ENCODE data around the gene TAAR6. TPM values are rescaled to one million over a fixed set of nuclear protein-coding genes. Genes with fewer than 3 reads are reported as not detected.

TAAR6 gene
- total and polyA plus RNA-seq, 10 donors: not detected

- no peaks in the 10 kb centered on the region for H3K9me3 ChIP-seq
- intact Hi-C loops (cut with DNase I; ENCODE audit: low total_unique reads): no loop called here
- H3K4me3 ChIP-seq: no peak overlapping the region
- no peak overlapping the region for H3K27ac ChIP-seq
- no peaks in the 10 kb centered on the region for H3K36me3 ChIP-seq
- H3K27me3 ChIP-seq (replicated peaks in 1 of 7): no peaks in the 10 kb centered on the region
- no peak for DNase-seq
- 84 to 94% (median 89%) methylated on average over 2 of the region's 2 CpGs for WGBS, 5 donors
- TF ChIP-seq POLR2A (IDR thresholded peaks at IDR 0.05): no peak
- TF ChIP-seq CTCF (IDR thresholded peaks at IDR 0.05 in 8 of 11, conservative IDR thresholded peaks at IDR 0.05 in 3 of 11): no peak
- TF ChIP-seq POLR2AphosphoS5 (IDR thresholded peaks at IDR 0.05): no peak
- peaks cover 0 to 14% (median 0%) of the 10 kb centered on the region in 6 donors for H3K4me1 ChIP-seq
These were observed 41.5 kb downstream of the TAAR6 start for GRCh38 chr6:132611616-132612015.

GRCh38 chr6:132612449-132613108, 42.5 kb downstream of the TAAR6 start:
- 50 to 71% (median 64%) methylated on average over 4 of the region's 4 CpGs for WGBS, 5 donors
- DNase-seq: no peak

GRCh38 chr6:132614554-132614953, 44.4 kb downstream of the TAAR6 start:
- intact Hi-C loops (cut with DNase I; ENCODE audit: low total_unique reads): no loop called here
- H3K9me3 ChIP-seq: no peaks in the 10 kb centered on the region
- no peak for TF ChIP-seq POLR2AphosphoS5 (IDR thresholded peaks at IDR 0.05)
- TF ChIP-seq CTCF (IDR thresholded peaks at IDR 0.05 in 8 of 11, conservative IDR thresholded peaks at IDR 0.05 in 3 of 11): no peak
- H3K27me3 ChIP-seq (replicated peaks in 1 of 7): no peaks in the 10 kb centered on the region
- 45 to 73% (median 71%) methylated on average over 5 to 7 of the region's 7 CpGs for WGBS, 5 donors
- peak overlapping the region in 2 of 8 donors; percentile 22 to 27 for H3K27ac ChIP-seq
- no peaks in the 10 kb centered on the region for H3K36me3 ChIP-seq
- DNase-seq: no peak
- peaks cover 0 to 14% (median 0%) of the 10 kb centered on the region in 6 donors for H3K4me1 ChIP-seq
- H3K4me3 ChIP-seq: peak overlapping the region in 5 of 8 donors; percentile 3 to 54 (median 13)

More at GRCh38 chr6:132612449-132613108, 42.5 kb downstream of the TAAR6 start:
- Histone ChIP-seq H3K27ac (no peak overlapping the region), H3K36me3 (no peaks in the 10 kb centered on the region), H3K9me3 (no peaks in the 10 kb centered on the region), H3K27me3 (replicated peaks in 1 of 7) (no peaks in the 10 kb centered on the region), H3K4me1 (peaks cover 0 to 14% (median 0%) of the 10 kb centered on the region in 6 donors), H3K4me3 (no peak overlapping the region)
- intact Hi-C loops (cut with DNase I; ENCODE audit: low total_unique reads): no loop called here
- TF ChIP-seq POLR2AphosphoS5 (IDR thresholded peaks at IDR 0.05) (no peak), CTCF (IDR thresholded peaks at IDR 0.05 in 8 of 11, conservative IDR thresholded peaks at IDR 0.05 in 3 of 11) (no peak), POLR2A (IDR thresholded peaks at IDR 0.05) (no peak)

- Histone ChIP-seq H3K27ac (no peak overlapping the region), H3K4me3 (no peak overlapping the region), H3K27me3 (replicated peaks in 1 of 7) (no peaks in the 10 kb centered on the region), H3K9me3 (no peaks in the 10 kb centered on the region), H3K4me1 (peaks cover 0 to 14% (median 0%) of the 10 kb centered on the region in 6 donors), H3K36me3 (no peaks in the 10 kb centered on the region)
- intact Hi-C loops (cut with DNase I; ENCODE audit: low total_unique reads): no loop called here
- WGBS, 5 donors: 24 to 38% (median 31%) methylated on average over 1 of the region's 1 CpG
- TF ChIP-seq POLR2A (IDR thresholded peaks at IDR 0.05): no peak
- TF ChIP-seq CTCF (IDR thresholded peaks at IDR 0.05 in 8 of 11, conservative IDR thresholded peaks at IDR 0.05 in 3 of 11): no peak
- no peak for TF ChIP-seq POLR2AphosphoS5 (IDR thresholded peaks at IDR 0.05)
- no peak for DNase-seq
These were observed 46.6 kb downstream of the TAAR6 start for GRCh38 chr6:132616677-132617076.

Small RNA genes within 50 kb of the gene (small RNA-seq; reads per million reads assigned to genes)
- 0 reads per million in 4 donors for gene TAAR7P

Other genes with a start within 250 kb of the TAAR6 start
- 10 to 100 TPM in 1 of 7 donors, 1 to 10 TPM in 6; 4.3 to 10.2 (median 6.3) TPM for gene MOXD1, start 168.8 kb upstream of the TAAR6 start, total RNA-seq
- 1 to 10 TPM; 2.9 to 7.6 (median 4.6) TPM for gene MOXD1, start 168.8 kb upstream of the TAAR6 start, polyA plus RNA-seq
- 100 to 1,000 TPM in 3 of 7 donors, 10 to 100 TPM in 4; 70.7 to 114 (median 87.9) TPM for gene STX7, start 57.2 kb upstream of the TAAR6 start, total RNA-seq
- 10 to 100 TPM; 14.4 to 28.5 (median 25.2) TPM for gene STX7, start 57.2 kb upstream of the TAAR6 start, polyA plus RNA-seq
- not detected for gene TAAR9, start 32.0 kb upstream of the TAAR6 start, total RNA-seq
- gene TAAR9, start 32.0 kb upstream of the TAAR6 start, polyA plus RNA-seq: not detected
- not detected for gene TAAR8, start 17.6 kb upstream of the TAAR6 start, total RNA-seq
- gene TAAR8, start 17.6 kb upstream of the TAAR6 start, polyA plus RNA-seq: not detected
- not detected for gene TAAR5, start 19.4 kb downstream of the TAAR6 start, total RNA-seq
- gene TAAR5, start 19.4 kb downstream of the TAAR6 start, polyA plus RNA-seq: under 1 TPM in 1 of 3 donors, not detected in 2; 0.10 TPM
- not detected for gene TAAR2, start 54.0 kb downstream of the TAAR6 start, total RNA-seq
- not detected for gene TAAR2, start 54.0 kb downstream of the TAAR6 start, polyA plus RNA-seq
- under 1 TPM in 1 of 7 donors, not detected in 6; 0.37 TPM for gene TAAR1, start 88.9 kb downstream of the TAAR6 start, total RNA-seq
- gene TAAR1, start 88.9 kb downstream of the TAAR6 start, polyA plus RNA-seq: not detected
- gene VNN1, start 143.7 kb downstream of the TAAR6 start, total RNA-seq: 10 to 100 TPM in 4 of 7 donors, 1 to 10 TPM in 3; 3.1 to 44.2 (median 11.2) TPM
- 1 to 10 TPM; 2.3 to 5.5 (median 2.9) TPM for gene VNN1, start 143.7 kb downstream of the TAAR6 start, polyA plus RNA-seq
- gene VNN2, start 187.6 kb downstream of the TAAR6 start, total RNA-seq: 100 to 1,000 TPM in 5 of 7 donors, 10 to 100 TPM in 2; 65.9 to 349 (median 173) TPM
- 10 to 100 TPM; 15.4 to 37.1 (median 26.0) TPM for gene VNN2, start 187.6 kb downstream of the TAAR6 start, polyA plus RNA-seq
- gene SLC18B1, start 228.3 kb downstream of the TAAR6 start, total RNA-seq: 10 to 100 TPM in 4 of 7 donors, 1 to 10 TPM in 3; 6.0 to 19.1 (median 11.2) TPM
- gene SLC18B1, start 228.3 kb downstream of the TAAR6 start, polyA plus RNA-seq: 10 to 100 TPM in 2 of 3 donors, 1 to 10 TPM in 1; 6.2 to 15.0 (median 12.0) TPM
- 1,000 to 10,000 TPM; 1,001 to 1,609 (median 1,342) TPM for gene RPS12, start 244.2 kb downstream of the TAAR6 start, total RNA-seq
- gene RPS12, start 244.2 kb downstream of the TAAR6 start, polyA plus RNA-seq: 1,000 to 10,000 TPM; 3,955 to 4,556 (median 4,295) TPM